GM12878 (cell line): ENCODE data around the gene SELPLG. TPM values are rescaled to one million over a fixed set of nuclear protein-coding genes. Genes with fewer than 3 reads are reported as not detected.

Experiments
- ATAC-seq: fragments of 200-7000 bp; cut with Tn5 transposase; 3 replicates; pipeline ENCODE4 v1.9.1; 2020; ENCODE audit warnings: mild to moderate bottlenecking, moderate library complexity
- BruUV-seq: library from RNA; stranded (reverse); fragments of 400-500 nt; replicated peaks from 2 replicates; lab custom pipeline; 2021; lab: Mats Ljungman, UMichigan
- CTCF ChIA-PET: fragments of 300-600 bp; sonication (Branson Sonifier 250); formaldehyde crosslinking; extraction: SDS; loops from one replicate; lab custom pipeline; 2021; ENCODE audit warnings: inconsistent platforms; lab: Yijun Ruan, JAX
- POLR2A ChIA-PET: fragments of 350-600 bp; formaldehyde crosslinking; extraction: SDS; loops from one replicate; lab custom pipeline; 2021; ENCODE audit warnings: inconsistent platforms; lab: Charles Lee
- RAD21 ChIA-PET: fragments of 300-600 bp; sonication (Branson Sonifier 250); formaldehyde crosslinking; loops from one replicate; lab custom pipeline; 2023; ENCODE audit warnings: antibody characterized with exemption; ENCODE audit not compliant: unreplicated experiment; lab: Charles Lee
- SMC1A ChIA-PET: fragments of 300-600 bp; sonication (Branson Sonifier 250); formaldehyde crosslinking; loops from one replicate; lab custom pipeline; 2023; ENCODE audit not compliant: unreplicated experiment, uncharacterized antibody; lab: Charles Lee
- DNase-seq: peaks from one replicate; pipeline ENCODE4 v3.0.0-alpha.2; 2011; ENCODE audit warnings: low read depth, low spot score
- FAIRE-seq: peaks from 3 replicates; lab custom pipeline; 2011; peaks lifted over from hg19 to GRCh38; lab: Jason Lieb, UNC
- H2AFZ ChIP-seq: 2 replicates; pipeline ENCODE4 v1.6.0; 2011; ENCODE audit warnings: low read depth, low read length, control low read depth; ENCODE audit not compliant: control insufficient read depth
- H3K27ac ChIP-seq: 2 replicates; pipeline ENCODE4 v1.5.1; 2011; ENCODE audit warnings: control low read depth; ENCODE audit not compliant: control insufficient read depth, insufficient read depth
- H3K27me3 ChIP-seq, 2 experiments: replicated peaks in 1 of 2; 2 replicates each; pipeline versions ENCODE4 v1.6.0 to v1.6.1; 2011; ENCODE audit warnings: low read length in 1 of 2; ENCODE audit not compliant: control insufficient read depth in 2 of 2, insufficient read depth in 2 of 2
- H3K36me3 ChIP-seq, 2 experiments: 2 replicates each; pipeline ENCODE4 v1.5.1; 2011; ENCODE audit warnings: low read length in 1 of 2; ENCODE audit not compliant: control insufficient read depth in 2 of 2, insufficient read depth in 2 of 2
- H3K4me1 ChIP-seq: 2 replicates; pipeline ENCODE4 v1.6.1; 2011; ENCODE audit warnings: mild to moderate bottlenecking, low read length, moderate library complexity, mixed read lengths; ENCODE audit not compliant: control insufficient read depth, insufficient read depth
- H3K4me2 ChIP-seq: 2 replicates; pipeline ENCODE4 v1.6.0; 2011; ENCODE audit warnings: control low read depth; ENCODE audit not compliant: control insufficient read depth, insufficient read depth
- H3K4me3 ChIP-seq: fragments of 200-600 bp; sonication (generic); 2 replicates; pipeline ENCODE4 v1.5.1; 2016
- H3K79me2 ChIP-seq: 2 replicates; pipeline ENCODE4 v1.6.0; 2011; ENCODE audit warnings: low read length; ENCODE audit not compliant: control insufficient read depth, insufficient read depth
- H3K9ac ChIP-seq: 2 replicates; pipeline ENCODE4 v1.8.0; 2011; ENCODE audit warnings: low read length, control low read depth, mixed read lengths; ENCODE audit not compliant: control insufficient read depth, insufficient read depth
- H3K9me3 ChIP-seq: replicated peaks from 3 replicates; pipeline ENCODE4 v1.5.1; 2011; ENCODE audit warnings: mild to moderate bottlenecking, low read length; ENCODE audit not compliant: control insufficient read depth, insufficient read depth
- H4K20me1 ChIP-seq: 2 replicates; pipeline ENCODE4 v1.6.0; 2011; ENCODE audit not compliant: control insufficient read depth, insufficient read depth
- CEBPB ChIP-seq, 2 experiments: fragments of 150-350 bp in 1 of 2; IDR thresholded peaks; 2 replicates each; pipeline ENCODE4 v1.6.1; 2012 to 2014; ENCODE audit warnings: low read depth in 2 of 2, low read length in 2 of 2, borderline replicate concordance in 1 of 2, inconsistent platforms in 1 of 2
- CREM ChIP-seq: IDR thresholded peaks from 2 replicates; pipeline ENCODE4 v1.6.1; 2014; ENCODE audit warnings: antibody characterized with exemption, low read depth
- JUNB ChIP-seq: IDR thresholded peaks from 2 replicates; pipeline ENCODE4 v1.6.1; 2016; ENCODE audit warnings: antibody characterized with exemption, mild to moderate bottlenecking
- PKNOX1 ChIP-seq: fragments of 450-650 bp; IDR thresholded peaks from 2 replicates; pipeline ENCODE4 v1.6.1; 2016; ENCODE audit warnings: mild to moderate bottlenecking
- RCOR1 ChIP-seq: conservative IDR thresholded peaks from 2 replicates; pipeline ENCODE4 v1.6.1; 2012; ENCODE audit warnings: low read depth, low read length, improper control_type of control experiment
- SREBF2 ChIP-seq: IDR thresholded peaks from 2 replicates; pipeline ENCODE4 v1.6.1; 2012; ENCODE audit warnings: mild to moderate bottlenecking, low read length
- WGBS: methylation state at CpG from one replicate; pipeline ENCODE4 v1.1.6; 2016; ENCODE audit warnings: low lambda C conversion rate; ENCODE audit not compliant: insufficient replicate concordance, insufficient coverage; ENCODE audit errors: missing lambda C conversion rate; 5-methylcytosine and 5-hydroxymethylcytosine counted together
- in situ Hi-C: fragments of 300-500 bp; cut with MboI; formaldehyde crosslinking; loops from 9 replicates; pipeline ENCODE4 v1.14.3; 2018; ENCODE audit warnings: mixed read lengths
- intact Hi-C: fragments of 100-400 bp; cut with micrococcal nuclease; formaldehyde crosslinking; loops from one replicate; pipeline ENCODE4 v1.14.2; 2022; ENCODE audit not compliant: unreplicated experiment
- polyA plus RNA-seq, 11 experiments: library from polyadenylated mRNA; depleted of rRNA in 4 of 11; unstranded in 6 of 11; stranded (reverse) in 5 of 11; fragments of >200 nt; fragmentation: Nextera tagmentation in 4 of 11; fragmentation: Illumina TruSeq in 1 of 11; extraction: Ambion mirVana in 4 of 11; extraction: Trizol in 1 of 11; gene quantifications; 1 replicate in 1 of 11; 2 replicates in 10 of 11; pipeline versions ENCODE4 v1.2.1 to v1.2.3, GENCODE V29; 2011 to 2016; ENCODE audit warnings: inconsistent platforms in 2 of 11, missing spikeins in 2 of 11, low read depth in 1 of 11
- total RNA-seq, 4 experiments: library from RNA; depleted of rRNA in 3 of 4; stranded (reverse); fragments of >200 nt in 3 of 4; fragmentation: Illumina TruSeq in 1 of 4; extraction: Trizol in 1 of 4; gene quantifications; 2 replicates each; pipeline versions ENCODE4 v1.2.1 to v1.2.3, GENCODE V29; 2013 to 2021
- TF ChIP-seq, protein P1 (sequence below): IDR thresholded peaks from 2 replicates; pipeline ENCODE4 v1.6.1; 2011; ENCODE audit warnings: mild to moderate bottlenecking, low read depth, low read length, moderate library complexity; ENCODE audit not compliant: insufficient replicate concordance

Gene SELPLG
- total and polyA plus RNA-seq, 10 of the 15 experiments (the other 5 are each of a cell fraction or from before 2014, with no cell fraction given), result 3.2 to 32.3 (median 23.9) TPM

- CTCF ChIA-PET, result interaction anchor here (1.7 to 11.0 kb wide), 9 partner anchors 11 to 425 kb away, joined by 5 to 252 read pairs (median 17); partner anchors contain the start of genes ALKBH2 and SELPLG
- Histone ChIP-seq H3K27ac (no peak overlapping the region), H3K4me1 (peaks cover 41% of the 10 kb centered on the region), H3K9ac (no peak overlapping the region), H3K4me3 (no peak overlapping the region), H3K36me3 (peaks cover 4 to 18% of the 10 kb centered on the region in 2 experiments), H3K4me2 (no peak overlapping the region), H3K27me3 (no peaks in the 10 kb centered on the region), H4K20me1 (no peaks in the 10 kb centered on the region), H2AFZ (no peak overlapping the region), H3K79me2 (peaks cover 49% of the 10 kb centered on the region), H3K9me3 (no peaks in the 10 kb centered on the region)
- no peak for DNase-seq
- no peak for TF ChIP-seq PKNOX1
- no peak for TF ChIP-seq CREM
- no peak for TF ChIP-seq JUNB
- TF ChIP-seq, protein P1, sequence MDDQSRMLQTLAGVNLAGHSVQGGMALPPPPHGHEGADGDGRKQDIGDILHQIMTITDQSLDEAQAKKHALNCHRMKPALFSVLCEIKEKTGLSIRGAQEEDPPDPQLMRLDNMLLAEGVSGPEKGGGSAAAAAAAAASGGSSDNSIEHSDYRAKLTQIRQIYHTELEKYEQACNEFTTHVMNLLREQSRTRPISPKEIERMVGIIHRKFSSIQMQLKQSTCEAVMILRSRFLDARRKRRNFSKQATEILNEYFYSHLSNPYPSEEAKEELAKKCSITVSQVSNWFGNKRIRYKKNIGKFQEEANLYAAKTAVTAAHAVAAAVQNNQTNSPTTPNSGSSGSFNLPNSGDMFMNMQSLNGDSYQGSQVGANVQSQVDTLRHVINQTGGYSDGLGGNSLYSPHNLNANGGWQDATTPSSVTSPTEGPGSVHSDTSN, result no peak
- TF ChIP-seq CEBPB (IDR thresholded peaks at IDR 0.05; ENCODE audit: borderline replicate concordance in 1 of 2, low read depth in 2 of 2, low read length in 2 of 2), result no peak
- TF ChIP-seq SREBF2, result no peak
- TF ChIP-seq RCOR1, result no peak
- RAD21 ChIA-PET, result interaction anchor here (1.2 to 8.8 kb wide), 8 partner anchors 11 to 134 kb away, joined by 3 to 221 read pairs (median 7); partner anchors contain the start of gene SELPLG
- BruUV-seq, result no TSS peak
- SMC1A ChIA-PET, result interaction anchor here (0.9 to 11.9 kb wide), 15 partner anchors 8 to 281 kb away, joined by 3 to 293 read pairs (median 6); partner anchors contain the start of gene CORO1C
- intact Hi-C loops (no loop called here), in situ Hi-C loops (loop anchor here (10.0 kb wide), 1 partner anchor 426 kb away; the partner anchor contains the start of genes ALKBH2 and UNG)
- no peak for ATAC-seq
- no peak for FAIRE-seq
- WGBS, result 100% methylated on average over 1 of the region's 1 CpG
- POLR2A ChIA-PET, result interaction anchor here (0.9 to 2.9 kb wide), 7 partner anchors 11 to 290 kb away, joined by 3 to 19 read pairs (median 4); partner anchors contain the start of gene SSH1
Observed at GRCh38 chr12:108668542-108668941, 34.8 kb upstream of the SELPLG start.
